Inflammatory macrophage treated with lipopolysaccharide for 4 hours (primary cell): ENCODE measurements around the gene GRID2.
"Not testable (repeated sequence)": the region's sequence is repeated elsewhere in the genome, so short reads cannot be mapped to it uniquely, and the experiment has no call there.

Experiments
- DNase-seq: peaks from one replicate; pipeline ENCODE4 v3.0.0-alpha.2; 2020

The GRID2 gene

GRCh38 chr4:92444143-92444843 is 140.5 kb downstream of the GRID2 start:
- DNase-seq: not testable (repeated sequence)

GRCh38 chr4:92445127-92445526 is 141.4 kb downstream of the GRID2 start:
- DNase-seq: no peak

- no peak for DNase-seq
Measured at GRCh38 chr4:92447255-92447905, 143.6 kb downstream of the GRID2 start.

GRCh38 chr4:92448176-92448575 is 144.4 kb downstream of the GRID2 start:
- DNase-seq: not testable (repeated sequence)

GRCh38 chr4:92450694-92451093 is 146.9 kb downstream of the GRID2 start:
- DNase-seq: no peak

GRCh38 chr4:92451782-92452181 is 148.0 kb downstream of the GRID2 start:
- no peak for DNase-seq

GRCh38 chr4:92452383-92452782 is 148.6 kb downstream of the GRID2 start:
- not testable (repeated sequence) for DNase-seq

- no peak for DNase-seq
Measured at GRCh38 chr4:92455329-92455839, 151.6 kb downstream of the GRID2 start.

GRCh38 chr4:92455951-92456350 is 152.2 kb downstream of the GRID2 start:
- no peak for DNase-seq

GRCh38 chr4:92461732-92462131 is 158.0 kb downstream of the GRID2 start:
- DNase-seq: no peak

- no peak for DNase-seq
Measured at GRCh38 chr4:92477298-92477697, 173.5 kb downstream of the GRID2 start.

- no peak for DNase-seq
Measured at GRCh38 chr4:92483341-92483740, 179.6 kb downstream of the GRID2 start.

GRCh38 chr4:92488496-92488895 is 184.7 kb downstream of the GRID2 start:
- no peak for DNase-seq

- no peak for DNase-seq
Measured at GRCh38 chr4:92497141-92497540, 193.4 kb downstream of the GRID2 start.

- DNase-seq: no peak
Measured at GRCh38 chr4:92501456-92501855, 197.7 kb downstream of the GRID2 start.

GRCh38 chr4:92506933-92507332 is 203.2 kb downstream of the GRID2 start:
- DNase-seq: no peak

GRCh38 chr4:92514627-92515026 is 210.9 kb downstream of the GRID2 start:
- no peak for DNase-seq

GRCh38 chr4:92516450-92516849 is 212.7 kb downstream of the GRID2 start:
- DNase-seq: no peak

- DNase-seq: no peak
Measured at GRCh38 chr4:92519727-92520126, 216.0 kb downstream of the GRID2 start.

GRCh38 chr4:92520563-92520962 is 216.8 kb downstream of the GRID2 start:
- no peak for DNase-seq

GRCh38 chr4:92521941-92522340 is 218.2 kb downstream of the GRID2 start:
- no peak for DNase-seq

- no peak for DNase-seq
Measured at GRCh38 chr4:92522356-92522755, 218.6 kb downstream of the GRID2 start.

- no peak for DNase-seq
Measured at GRCh38 chr4:92524131-92524530, 220.4 kb downstream of the GRID2 start.

- no peak for DNase-seq
Measured at GRCh38 chr4:92528541-92528940, 224.8 kb downstream of the GRID2 start.

- DNase-seq: no peak
Measured at GRCh38 chr4:92529510-92529909, 225.7 kb downstream of the GRID2 start.
